T-cell (primary cell): ENCODE measurements around the gene TXNRD1. TPM values are rescaled to one million over a fixed set of nuclear protein-coding genes. Genes with fewer than 3 reads are reported as not detected.

ENCODE experiments used
- ATAC-seq, 4 experiments: fragments of 200-7000 bp in 3 of 4; fragments of 150-1000 bp in 1 of 4; cut with Tn5 transposase; replicated peaks in 1 of 4; 1 replicate in 3 of 4; 2 replicates in 1 of 4; pipeline ENCODE4 v1.10.0; 2021; ENCODE audit warnings: moderate library complexity in 3 of 4, mild to moderate bottlenecking in 2 of 4, moderate number of reproducible peaks in 1 of 4
- CTCF ChIA-PET, 2 donors: fragments of 300-600 bp; sonication (Branson Sonifier 250); formaldehyde crosslinking; loops; one replicate each; lab custom pipeline; 2022; ENCODE audit warnings: antibody characterized with exemption in 2 of 2; lab: Charles Lee
- POLR2A ChIA-PET, 2 donors: fragments of 300-600 bp; sonication (Branson Sonifier 250); formaldehyde crosslinking; loops; one replicate each; lab custom pipeline; 2022; ENCODE audit warnings: antibody characterized with exemption in 2 of 2; lab: Charles Lee
- DNase-seq, 35 experiments: peaks; one replicate each; pipeline versions ENCODE4 v3.0.0 to v3.0.0-alpha.2; 2013 to 2023
- H3K27ac ChIP-seq: one replicate; pipeline ENCODE4 v1.5.1; 2013; ENCODE audit warnings: low read length
- H3K27me3 ChIP-seq, 2 experiments: replicated peaks in 1 of 2; 1 replicate in 1 of 2; 2 replicates in 1 of 2; pipeline versions ENCODE4 v1.6.1 to v1.7.0; 2013; ENCODE audit warnings: low read length in 1 of 2, mixed read lengths in 1 of 2; ENCODE audit not compliant: control insufficient read depth in 2 of 2, insufficient read depth in 2 of 2; ENCODE audit errors: extremely low read depth in 1 of 2
- H3K36me3 ChIP-seq, 2 donors: 1 replicate in 1 of 2; 2 replicates in 1 of 2; pipeline versions ENCODE4 v1.6.1 to v1.7.0; 2013; ENCODE audit warnings: low read length in 1 of 2; ENCODE audit not compliant: control insufficient read depth in 2 of 2, insufficient read depth in 1 of 2; ENCODE audit errors: extremely low read depth in 1 of 2
- H3K4me1 ChIP-seq, 2 experiments: 1 replicate in 1 of 2; 2 replicates in 1 of 2; pipeline versions ENCODE4 v1.6.1 to v1.7.0; 2013; ENCODE audit warnings: low read length in 2 of 2, mixed read lengths in 1 of 2; ENCODE audit not compliant: insufficient read depth in 2 of 2, control insufficient read depth in 1 of 2; ENCODE audit errors: extremely low read depth in 1 of 2
- H3K4me3 ChIP-seq, 2 donors: 1 replicate in 1 of 2; 2 replicates in 1 of 2; pipeline versions ENCODE4 v1.5.1 to v1.7.0; 2013; ENCODE audit warnings: mild to moderate bottlenecking in 2 of 2, low read length in 1 of 2, moderate library complexity in 1 of 2; ENCODE audit not compliant: control insufficient read depth in 1 of 2; ENCODE audit errors: extremely low read depth in 1 of 2
- H3K9me3 ChIP-seq: 2 replicates; pipeline ENCODE4 v1.7.0; 2013
- H3K27ac Mint-ChIP-seq, 2 donors: one replicate each; pipeline ENCODE4 v1.8.0; 2020 to 2021; ENCODE audit warnings: mild to moderate bottlenecking in 2 of 2, mixed read lengths in 2 of 2
- H3K27me3 Mint-ChIP-seq, 2 donors: one replicate each; pipeline ENCODE4 v1.8.0; 2021 to 2022; ENCODE audit warnings: mixed read lengths in 2 of 2
- H3K36me3 Mint-ChIP-seq: one replicate; pipeline ENCODE4 v1.8.0; 2021; ENCODE audit warnings: mixed read lengths
- H3K4me1 Mint-ChIP-seq, 3 donors: one replicate each; pipeline ENCODE4 v1.8.0; 2020 to 2022; ENCODE audit warnings: mixed read lengths in 3 of 3, mild to moderate bottlenecking in 1 of 3
- H3K4me3 Mint-ChIP-seq, 3 donors: one replicate each; pipeline ENCODE4 v1.8.0; 2020 to 2022; ENCODE audit warnings: mild to moderate bottlenecking in 3 of 3, mixed read lengths in 3 of 3, moderate library complexity in 3 of 3
- H3K9me3 Mint-ChIP-seq, 3 donors: one replicate each; pipeline ENCODE4 v1.8.0; 2020 to 2022; ENCODE audit warnings: mixed read lengths in 3 of 3
- WGBS: methylation state at CpG from one replicate; pipeline ENCODE4 v1.1.5; 2013; ENCODE audit warnings: missing lambda C conversion rate; ENCODE audit not compliant: insufficient coverage; 5-methylcytosine and 5-hydroxymethylcytosine counted together
- total RNA-seq, 35 experiments: library from RNA in 6 of 35; stranded (reverse) in 6 of 35; fragments of 120-200 nt in 1 of 35; gene quantifications; one replicate each; pipeline versions ENCODE4 v1.2.1 to v1.2.4 and lab custom pipeline; 2013 to 2026

Gene TXNRD1
- total RNA-seq, 5 donors from 2014 or later (not counting 1 experiment from before 2014, with no cell fraction given): 33.1 to 91.7 (median 68.9) TPM

DNA sequence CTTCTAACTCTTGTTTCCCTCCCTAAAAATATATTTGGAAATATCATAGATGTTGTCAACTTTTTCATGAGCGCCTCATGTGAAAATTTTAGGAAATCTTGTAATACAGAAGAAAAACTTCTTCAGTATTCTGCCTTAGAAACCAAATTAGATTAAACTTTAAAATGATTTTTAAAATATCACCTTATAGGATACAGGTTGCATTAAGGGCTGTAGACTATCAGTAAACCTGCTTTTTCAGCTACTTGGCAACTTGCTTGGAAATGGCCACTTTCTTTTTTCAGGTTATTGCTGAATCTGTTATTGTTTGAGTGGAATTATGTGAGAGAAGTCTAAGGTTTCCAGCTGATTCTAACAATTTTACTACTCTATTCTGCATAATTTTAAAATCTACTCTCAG lies 97.1 kb downstream of the TXNRD1 start:
- Histone ChIP-seq H3K9me3 (no peaks in the 10 kb centered on the region), H3K36me3 (peaks cover 0 to 57% of the 10 kb centered on the region in 2 donors), H3K4me1 (peaks cover 0 to 2% of the 10 kb centered on the region in 2 experiments), H3K27me3 (no peaks in the 10 kb centered on the region), H3K27ac (no peak overlapping the region), H3K4me3 (no peak overlapping the region)
- no peaks in the 10 kb centered on the region for H3K27me3 Mint-ChIP-seq
- peaks cover 31% of the 10 kb centered on the region for H3K36me3 Mint-ChIP-seq
- CTCF ChIA-PET: interaction anchor here in 1 of 2 donors (0.7 kb wide), 1 partner anchor 9 kb away, joined by 4 read pairs; the partner anchor contains the start of gene EID3
- DNase-seq (no peak), ATAC-seq (no peak)
- no peak overlapping the region for H3K4me3 Mint-ChIP-seq
- no peak overlapping the region for H3K27ac Mint-ChIP-seq
- peaks cover 5 to 11% (median 10%) of the 10 kb centered on the region in 3 donors for H3K4me1 Mint-ChIP-seq
- no CpG with 5 or more reads among the region's 1 CpG for WGBS
- H3K9me3 Mint-ChIP-seq: no peaks in the 10 kb centered on the region
- POLR2A ChIA-PET: interaction anchor here in 1 of 2 donors (0.7 to 0.8 kb wide), 2 partner anchors 11 to 13 kb away, joined by 3 to 4 read pairs; no protein-coding TSS in a partner anchor

DNA sequence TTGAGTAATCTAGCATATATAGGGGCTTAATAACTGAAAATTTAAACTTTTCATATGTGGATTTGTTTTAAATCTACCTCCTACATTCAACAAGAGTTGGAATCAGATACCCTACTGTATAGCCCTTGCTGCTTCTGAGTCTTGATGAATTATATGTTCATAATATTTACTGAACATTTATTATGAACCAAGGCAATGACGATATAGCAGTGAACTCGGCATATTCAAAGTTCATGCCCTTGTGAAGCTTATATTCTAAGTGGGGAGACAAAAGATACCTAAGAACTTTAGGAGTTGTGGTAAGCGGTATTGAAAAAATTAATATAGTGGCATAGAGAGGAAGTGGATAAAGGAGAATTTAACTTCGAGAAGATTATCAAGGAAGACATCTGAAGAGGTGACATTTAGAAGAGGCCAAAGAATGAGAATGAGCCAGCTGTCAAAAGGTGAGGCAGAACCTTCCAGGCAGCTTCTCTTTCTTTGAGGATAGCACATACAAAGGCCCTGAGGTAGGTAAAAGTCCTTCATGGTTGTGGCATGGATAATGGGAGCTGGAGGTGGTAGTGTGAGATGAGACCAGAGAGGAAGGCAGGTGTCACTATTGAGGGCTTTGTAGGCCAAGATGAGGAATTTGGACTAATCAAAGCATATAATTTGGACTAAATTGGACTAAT lies 98.1 kb downstream of the TXNRD1 start:
- Mint-ChIP-seq H3K4me3 (no peak overlapping the region), H3K4me1 (peaks cover 4 to 11% (median 7%) of the 10 kb centered on the region in 3 donors), H3K27ac (no peak overlapping the region), H3K9me3 (no peaks in the 10 kb centered on the region), H3K36me3 (peaks cover 33% of the 10 kb centered on the region), H3K27me3 (no peaks in the 10 kb centered on the region)
- 90% methylated on average over 2 of the region's 4 CpGs for WGBS
- Histone ChIP-seq H3K9me3 (no peaks in the 10 kb centered on the region), H3K27me3 (no peaks in the 10 kb centered on the region), H3K36me3 (peaks cover 0 to 59% of the 10 kb centered on the region in 2 donors), H3K4me1 (peaks cover 0 to 2% of the 10 kb centered on the region in 2 experiments), H3K27ac (no peak overlapping the region), H3K4me3 (no peak overlapping the region)
- CTCF ChIA-PET: interaction anchor here in 1 of 2 donors (1.0 kb wide), 1 partner anchor 25 kb away, joined by 3 read pairs; no protein-coding TSS in a partner anchor
- DNase-seq (no peak), ATAC-seq (no peak)
- POLR2A ChIA-PET: interaction anchor here in 1 of 2 donors (0.5 kb wide), 1 partner anchor 910 kb away, joined by 3 read pairs; no protein-coding TSS in a partner anchor

DNA sequence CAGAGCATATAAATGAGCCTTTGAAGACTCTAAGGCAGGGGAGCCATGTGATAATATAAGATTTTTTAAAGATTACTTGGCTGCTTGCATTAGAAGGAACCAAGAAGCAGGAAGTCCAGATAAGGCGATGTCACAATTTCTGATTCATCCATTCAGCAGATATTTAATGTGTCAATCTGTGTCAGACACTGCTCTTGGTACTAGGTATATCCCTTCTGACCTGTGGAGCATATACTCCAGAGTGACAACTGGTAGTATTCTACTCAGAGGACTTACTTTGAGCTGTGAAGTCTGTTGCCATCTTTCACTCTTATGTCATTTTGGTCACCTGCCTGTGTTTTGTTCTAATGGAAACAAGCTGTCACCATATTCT lies 98.6 kb downstream of the TXNRD1 start:
- no peak for ATAC-seq
- Histone ChIP-seq H3K4me3 (no peak overlapping the region), H3K4me1 (peaks cover 0 to 2% of the 10 kb centered on the region in 2 experiments), H3K27ac (no peak overlapping the region), H3K27me3 (no peaks in the 10 kb centered on the region), H3K36me3 (peaks cover 0 to 64% of the 10 kb centered on the region in 2 donors), H3K9me3 (no peaks in the 10 kb centered on the region)
- Mint-ChIP-seq H3K4me3 (no peak overlapping the region), H3K36me3 (peaks cover 36% of the 10 kb centered on the region), H3K27ac (no peak overlapping the region), H3K27me3 (no peaks in the 10 kb centered on the region), H3K4me1 (peaks cover 2 to 9% (median 6%) of the 10 kb centered on the region in 3 donors), H3K9me3 (no peaks in the 10 kb centered on the region)
- ChIA-PET CTCF (interaction anchor here in 1 of 2 donors (1.0 kb wide), 1 partner anchor 26 kb away, joined by 3 read pairs; no protein-coding TSS in a partner anchor), POLR2A (no interaction called here)
- DNase-seq: no peak
- WGBS: 100% methylated on average over 1 of the region's 1 CpG

DNA sequence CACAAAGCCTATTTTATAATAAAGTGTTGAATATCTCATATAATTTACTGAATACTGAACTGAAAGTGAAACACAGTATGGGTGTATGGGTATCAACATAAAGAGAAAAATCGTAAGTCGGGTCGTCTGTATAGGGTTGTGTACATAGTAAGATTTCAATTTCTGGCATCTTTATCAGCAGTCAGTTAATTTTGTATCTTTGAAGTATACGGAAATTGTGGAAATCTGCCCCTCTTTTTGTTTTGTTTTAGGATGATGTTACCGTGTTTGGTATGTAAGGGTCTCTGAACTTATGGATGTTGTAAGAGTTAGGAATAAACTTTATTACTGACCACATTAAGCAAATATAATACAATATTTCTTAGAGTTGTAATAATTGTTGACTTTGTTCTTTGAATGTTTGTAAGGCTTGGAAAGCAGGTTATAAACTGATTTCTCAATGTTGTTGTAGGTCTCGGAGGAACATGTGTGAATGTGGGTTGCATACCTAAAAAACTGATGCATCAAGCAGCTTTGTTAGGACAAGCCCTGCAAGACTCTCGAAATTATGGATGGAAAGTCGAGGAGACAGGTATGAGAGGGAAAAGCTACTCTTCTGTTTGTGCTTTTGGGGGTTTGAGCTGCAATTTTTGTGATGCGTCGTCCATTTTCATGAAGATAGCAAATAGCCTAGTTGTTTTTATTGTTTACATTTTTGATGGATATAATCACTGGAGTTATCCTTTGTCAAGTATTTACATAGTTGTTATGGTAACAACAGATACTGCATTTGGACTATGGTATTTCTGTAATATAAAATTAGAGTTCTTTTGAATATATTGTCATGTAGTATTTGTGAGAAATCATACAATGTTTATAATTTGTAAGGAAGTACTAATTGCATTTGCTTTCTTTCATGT lies 100.0 kb downstream of the TXNRD1 start:
- no peak for ATAC-seq
- DNase-seq: no peak
- Histone ChIP-seq H3K27ac (no peak overlapping the region), H3K4me1 (no peaks in the 10 kb centered on the region), H3K36me3 (peaks cover 0 to 73% of the 10 kb centered on the region in 2 donors), H3K27me3 (no peaks in the 10 kb centered on the region), H3K9me3 (no peaks in the 10 kb centered on the region), H3K4me3 (no peak overlapping the region)
- no peak overlapping the region for H3K4me3 Mint-ChIP-seq
- CTCF ChIA-PET: interaction anchor here in 1 of 2 donors (0.6 kb wide), 1 partner anchor 896 kb away, joined by 4 read pairs; no protein-coding TSS in a partner anchor
- 86% methylated on average over 5 of the region's 10 CpGs for WGBS
- POLR2A ChIA-PET: interaction anchor here in 1 of 2 donors (0.6 kb wide), 1 partner anchor 141 kb away, joined by 8 read pairs; no protein-coding TSS in a partner anchor
- H3K9me3 Mint-ChIP-seq: no peaks in the 10 kb centered on the region
- H3K4me1 Mint-ChIP-seq: no peaks in the 10 kb centered on the region
- H3K27ac Mint-ChIP-seq: no peak overlapping the region
- no peaks in the 10 kb centered on the region for H3K27me3 Mint-ChIP-seq
- peaks cover 44% of the 10 kb centered on the region for H3K36me3 Mint-ChIP-seq

DNA sequence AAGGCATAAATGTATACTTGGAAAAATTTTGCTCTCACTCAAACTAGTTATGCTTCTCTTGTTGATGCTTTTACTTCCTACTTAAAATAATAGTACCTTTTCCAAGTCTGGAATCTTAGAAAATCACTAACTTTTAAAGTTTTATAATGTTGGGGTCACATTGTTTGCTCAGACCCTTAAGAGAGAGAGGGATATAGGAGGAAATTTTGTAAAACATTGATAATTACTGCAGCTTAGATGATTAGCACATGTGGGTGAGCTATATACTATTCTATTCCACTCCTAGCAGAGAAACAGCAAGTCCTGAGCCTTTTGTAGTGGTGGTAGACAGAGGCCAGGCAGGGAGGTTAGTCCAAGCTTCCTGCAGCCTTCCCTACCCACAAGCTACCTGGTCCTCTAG lies 101.4 kb downstream of the TXNRD1 start:
- H3K4me1 ChIP-seq: no peaks in the 10 kb centered on the region
- Mint-ChIP-seq H3K27ac (no peak overlapping the region), H3K27me3 (no peaks in the 10 kb centered on the region), H3K4me1 (no peaks in the 10 kb centered on the region), H3K36me3 (peaks cover 50% of the 10 kb centered on the region), H3K9me3 (no peaks in the 10 kb centered on the region), H3K4me3 (no peak overlapping the region)
- H3K36me3 ChIP-seq: peaks cover 0 to 77% of the 10 kb centered on the region in 2 donors
- no peaks in the 10 kb centered on the region for H3K9me3 ChIP-seq
- CTCF ChIA-PET: interaction anchor here in 1 of 2 donors (0.6 to 1.1 kb wide), 2 partner anchors 10 to 29 kb away, joined by 4 to 5 read pairs; no protein-coding TSS in a partner anchor
- no peaks in the 10 kb centered on the region for H3K27me3 ChIP-seq
- no peak for ATAC-seq
- H3K4me3 ChIP-seq: no peak overlapping the region
- POLR2A ChIA-PET: interaction anchor here in 1 of 2 donors (0.6 kb wide), 1 partner anchor 91 kb away, joined by 8 read pairs; no protein-coding TSS in a partner anchor
- H3K27ac ChIP-seq: no peak overlapping the region
- DNase-seq: no peak
